Central memory CD4-positive, alpha-beta T cell (primary cell): ENCODE measurements around the gene FLVCR2.

Experiments
- DNase-seq: peaks from one replicate; pipeline ENCODE4 v3.0.0; 2022

The FLVCR2 gene

DNA sequence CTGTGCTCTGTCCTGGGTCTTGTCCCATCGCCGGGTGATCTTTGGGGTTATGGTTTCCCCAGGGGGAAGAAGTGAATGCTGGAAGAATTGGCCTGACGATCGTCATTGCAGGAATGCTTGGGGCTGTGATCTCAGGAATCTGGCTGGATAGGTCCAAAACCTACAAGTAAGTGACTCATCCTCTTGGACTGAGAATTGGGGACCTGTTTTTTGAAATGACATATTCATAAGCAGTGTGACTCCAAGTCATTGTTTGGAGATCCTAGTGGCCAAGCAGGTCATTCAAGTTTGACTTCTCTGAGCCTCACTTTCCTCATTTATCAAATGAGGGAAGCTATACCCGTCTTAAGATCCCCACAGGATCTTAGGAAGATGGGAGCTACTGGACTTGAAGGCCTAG is 56.4 kb downstream of the FLVCR2 start:
- DNase-seq: no peak

DNA sequence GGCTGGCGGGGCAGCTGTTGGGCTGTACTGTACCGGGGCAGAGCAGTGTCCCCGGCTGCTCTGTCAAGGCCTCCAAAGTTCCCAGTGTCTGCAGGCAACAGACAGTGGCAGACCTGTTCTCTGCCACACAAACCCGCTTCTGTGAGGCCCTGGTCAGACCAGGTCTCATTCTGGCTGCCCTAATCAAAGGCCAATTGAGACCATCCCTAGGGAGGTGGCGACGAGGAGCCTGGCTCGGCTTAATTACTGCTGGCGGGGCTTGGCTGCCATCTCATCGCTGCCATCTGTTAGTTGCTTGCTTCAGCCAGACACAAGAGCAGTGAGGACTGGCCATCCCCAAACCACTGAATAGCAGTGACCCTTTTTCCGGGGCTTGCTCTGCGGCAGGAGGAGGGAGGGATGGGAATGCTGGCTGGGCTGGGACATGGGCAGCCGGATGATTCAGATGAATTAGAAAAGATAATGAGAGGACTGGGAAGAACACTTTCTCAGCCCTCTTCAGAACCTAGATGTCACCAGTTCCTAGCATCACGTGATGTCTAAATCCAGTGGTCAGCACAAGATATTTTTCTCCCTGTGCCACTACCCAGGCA is 57.8 kb downstream of the FLVCR2 start:
- DNase-seq: no peak

DNA sequence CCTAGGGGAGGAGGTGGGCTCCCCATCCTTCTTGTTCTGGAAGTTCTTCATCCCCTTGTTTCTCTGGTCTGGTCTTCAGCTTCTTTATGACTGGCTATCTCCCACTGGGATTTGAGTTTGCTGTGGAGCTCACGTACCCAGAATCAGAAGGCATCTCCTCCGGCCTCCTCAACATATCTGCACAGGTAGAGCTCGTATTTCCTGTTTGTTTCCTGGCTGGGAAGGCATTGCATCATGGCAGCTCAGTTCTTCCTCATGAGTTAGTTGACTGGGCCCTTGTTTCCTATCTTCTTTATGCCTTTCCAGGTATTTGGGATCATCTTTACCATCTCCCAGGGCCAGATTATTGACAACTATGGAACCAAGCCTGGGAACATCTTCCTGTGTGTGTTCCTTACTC is 62.5 kb downstream of the FLVCR2 start:
- DNase-seq: no peak

DNA sequence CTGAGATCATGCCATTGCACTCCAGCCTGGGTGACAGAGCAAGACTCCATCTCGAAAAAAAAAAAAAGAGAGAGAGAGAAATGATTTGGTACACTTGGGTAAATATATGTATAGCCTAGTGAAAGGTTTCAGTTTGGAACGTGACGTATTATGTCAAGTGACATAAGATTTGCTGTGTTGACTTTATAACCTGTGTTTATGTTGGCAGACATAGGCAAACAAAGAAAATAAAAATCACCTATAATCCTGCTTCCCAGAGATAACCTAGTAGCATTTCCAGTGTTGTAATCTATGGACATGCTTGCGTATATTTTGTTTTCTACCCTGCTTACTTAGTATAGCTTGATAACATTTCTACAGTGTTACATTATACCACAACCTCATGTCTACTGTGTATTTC is 65.6 kb downstream of the FLVCR2 start:
- no peak for DNase-seq

DNA sequence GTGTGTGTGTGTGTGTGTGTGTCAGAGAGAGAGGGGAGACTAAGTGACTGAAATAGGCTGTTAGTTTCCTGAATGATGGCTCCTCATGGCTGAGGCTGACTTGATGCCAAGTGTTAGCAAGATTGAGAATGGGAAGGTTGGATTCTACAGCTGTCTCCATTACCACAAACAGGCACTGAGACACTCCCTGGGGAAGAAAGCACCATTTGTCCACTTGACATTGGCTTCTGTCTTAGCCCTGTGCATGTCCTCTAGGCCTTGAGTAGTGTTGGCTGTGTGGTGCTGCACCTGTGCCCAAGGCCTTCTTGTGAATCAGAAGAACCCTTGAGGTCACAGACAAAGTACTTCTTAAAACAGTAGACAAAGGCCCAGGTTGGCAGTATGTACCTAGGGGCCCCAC is 66.6 kb downstream of the FLVCR2 start:
- DNase-seq: no peak

DNA sequence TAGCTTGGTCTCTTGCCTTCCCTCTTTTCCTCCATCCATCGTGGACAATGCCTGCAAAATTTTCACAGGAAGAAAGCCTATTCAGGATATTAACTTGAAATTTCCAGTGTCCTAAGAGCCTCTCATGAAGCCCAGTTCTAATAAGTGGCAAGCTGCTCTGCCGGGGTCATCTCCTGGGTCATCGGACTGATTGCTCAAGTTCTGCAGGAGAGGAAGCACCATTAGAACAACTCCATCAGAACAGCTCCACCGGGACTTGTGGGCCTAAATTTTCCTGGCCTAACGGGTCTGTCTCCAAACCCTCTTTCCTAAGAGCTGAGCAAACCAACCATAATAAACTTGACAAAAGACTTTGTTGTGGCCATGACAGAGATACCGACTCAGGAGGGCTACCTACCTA is 68.3 kb downstream of the FLVCR2 start:
- DNase-seq: no peak

DNA sequence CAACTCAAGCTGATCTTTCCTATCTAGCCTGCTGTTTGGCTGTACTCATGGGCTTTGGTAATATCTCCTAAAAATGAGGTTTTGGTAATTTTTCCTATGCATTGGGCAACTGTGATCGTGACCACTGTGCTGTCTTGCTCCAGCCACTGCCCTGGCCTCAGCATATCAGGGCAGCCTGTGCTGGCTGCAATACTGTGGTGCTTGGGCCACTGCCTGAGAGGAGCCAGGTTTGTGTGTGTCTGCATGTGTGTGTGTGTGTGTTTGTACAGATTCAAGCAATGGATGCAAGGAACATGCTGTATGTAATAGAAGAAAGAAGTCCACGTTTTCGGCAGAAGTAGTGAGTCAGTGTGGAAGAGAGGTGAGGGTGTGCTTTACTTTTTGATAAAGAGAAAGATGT is 69.2 kb downstream of the FLVCR2 start:
- DNase-seq: no peak

GRCh38 chr14:75648066-75648838 is 69.8 kb downstream of the FLVCR2 start:
- no peak for DNase-seq

DNA sequence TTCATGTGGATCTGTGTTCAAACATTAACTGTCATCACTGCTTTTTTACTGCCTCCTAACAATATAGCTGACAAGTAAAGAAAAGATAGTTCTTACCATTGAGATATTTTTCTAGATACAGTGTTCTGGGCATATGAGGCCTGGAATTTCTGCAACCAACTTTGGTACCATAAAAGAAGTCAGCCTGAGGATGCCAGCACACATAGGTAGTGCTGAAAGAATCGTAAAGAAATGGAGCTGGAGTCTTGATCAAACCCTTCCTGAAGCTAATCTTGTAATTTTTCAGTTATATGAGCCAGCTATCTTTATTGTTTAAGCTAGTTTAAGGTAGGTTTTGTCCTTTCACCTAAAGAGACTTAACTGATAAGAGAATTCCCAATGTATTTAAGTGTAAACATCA is 70.9 kb downstream of the FLVCR2 start:
- DNase-seq: no peak

DNA sequence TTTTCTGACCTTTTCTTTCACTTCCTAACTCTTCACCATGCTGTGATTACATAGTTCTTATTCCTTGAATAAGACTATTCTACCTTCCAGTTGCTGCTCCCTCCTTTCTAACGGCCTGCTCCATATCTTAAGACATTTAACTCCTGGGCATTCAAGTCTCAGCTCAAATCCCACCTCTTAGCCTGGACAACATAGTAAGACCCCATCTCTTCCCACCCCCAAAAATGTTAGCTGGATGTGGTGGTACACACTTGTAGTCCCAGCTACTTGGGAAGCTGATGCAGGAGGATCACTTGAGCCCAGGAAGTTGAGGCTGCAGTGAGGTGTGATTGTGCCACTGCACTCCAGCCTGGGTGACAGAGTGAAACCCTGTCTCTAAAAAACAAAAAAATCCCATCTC is 71.4 kb downstream of the FLVCR2 start:
- no peak for DNase-seq

GRCh38 chr14:75650253-75651058 is 72.0 kb downstream of the FLVCR2 start:
- no peak for DNase-seq

DNA sequence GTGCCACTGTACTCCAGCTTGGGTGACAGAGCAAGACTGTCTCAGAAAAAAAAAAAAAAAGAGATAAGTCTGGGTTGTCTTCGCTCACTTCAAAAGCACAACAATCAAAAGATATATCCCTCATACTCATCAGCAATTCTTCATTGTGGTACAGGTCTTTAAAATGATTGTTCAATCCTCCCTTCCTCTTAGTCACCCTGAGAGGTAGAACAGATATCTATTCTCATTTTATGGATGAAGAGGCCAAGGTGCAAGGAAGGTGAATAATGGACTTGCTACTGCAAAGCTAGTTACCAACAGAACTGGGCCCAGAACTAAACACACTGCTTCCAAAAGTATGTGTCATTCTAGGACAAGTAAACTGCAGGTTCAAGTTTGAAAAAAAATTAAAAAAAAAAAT is 75.1 kb downstream of the FLVCR2 start:
- DNase-seq: no peak

DNA sequence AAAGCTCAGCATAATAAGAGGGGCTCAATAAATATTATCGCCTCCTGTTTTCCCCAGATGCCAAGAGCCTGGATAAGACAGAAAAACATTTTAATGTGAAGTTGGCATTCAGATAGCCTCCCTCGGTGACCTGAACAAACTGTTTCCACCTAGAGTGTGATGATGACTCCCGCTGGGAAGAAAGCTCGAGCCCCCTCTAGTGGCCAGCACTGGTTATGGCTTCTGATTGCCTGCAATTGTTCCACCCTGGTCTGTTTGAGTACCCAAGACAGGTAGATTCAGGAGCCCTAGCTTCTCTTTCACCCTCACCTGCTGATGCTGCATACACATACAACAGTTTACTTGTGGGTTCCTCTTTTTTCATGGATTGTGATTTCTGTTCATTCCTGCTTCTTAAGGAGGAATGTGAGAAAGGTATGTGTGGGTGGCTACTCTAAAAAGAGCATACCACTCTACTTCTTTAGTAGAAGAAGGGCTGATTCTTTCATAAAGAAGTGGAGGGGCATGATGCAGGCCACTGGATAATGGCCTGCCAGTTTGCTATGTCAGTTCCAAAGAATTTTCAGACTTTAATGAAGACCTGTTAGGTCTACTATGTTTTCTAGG is 75.8 kb downstream of the FLVCR2 start:
- peak; percentile 67 for DNase-seq

GRCh38 chr14:75655235-75655634 is 76.8 kb downstream of the FLVCR2 start:
- no peak for DNase-seq

- no peak for DNase-seq
Observed at GRCh38 chr14:75657331-75657730, 78.9 kb downstream of the FLVCR2 start.

GRCh38 chr14:75658957-75659356 is 80.5 kb downstream of the FLVCR2 start:
- no peak for DNase-seq

DNA sequence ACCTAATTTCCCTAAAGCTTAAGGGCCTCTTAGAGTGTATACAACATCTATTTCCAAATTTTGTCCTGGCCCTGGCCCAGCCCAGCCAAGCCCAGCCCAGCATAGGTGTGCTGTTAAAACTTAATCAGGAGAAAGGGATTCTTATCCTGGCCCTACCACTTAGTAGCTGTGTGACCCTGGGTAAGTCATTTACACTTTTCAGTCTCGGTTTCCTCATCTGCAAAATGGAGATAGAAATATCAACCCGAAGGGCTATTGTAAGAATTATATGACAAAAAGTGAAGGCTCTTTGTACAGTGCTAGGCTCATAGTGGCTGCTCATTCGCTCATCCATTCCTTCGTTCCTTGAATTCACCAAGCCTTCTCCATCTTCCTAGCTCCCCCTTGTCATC is 81.8 kb downstream of the FLVCR2 start:
- DNase-seq: no peak

DNA sequence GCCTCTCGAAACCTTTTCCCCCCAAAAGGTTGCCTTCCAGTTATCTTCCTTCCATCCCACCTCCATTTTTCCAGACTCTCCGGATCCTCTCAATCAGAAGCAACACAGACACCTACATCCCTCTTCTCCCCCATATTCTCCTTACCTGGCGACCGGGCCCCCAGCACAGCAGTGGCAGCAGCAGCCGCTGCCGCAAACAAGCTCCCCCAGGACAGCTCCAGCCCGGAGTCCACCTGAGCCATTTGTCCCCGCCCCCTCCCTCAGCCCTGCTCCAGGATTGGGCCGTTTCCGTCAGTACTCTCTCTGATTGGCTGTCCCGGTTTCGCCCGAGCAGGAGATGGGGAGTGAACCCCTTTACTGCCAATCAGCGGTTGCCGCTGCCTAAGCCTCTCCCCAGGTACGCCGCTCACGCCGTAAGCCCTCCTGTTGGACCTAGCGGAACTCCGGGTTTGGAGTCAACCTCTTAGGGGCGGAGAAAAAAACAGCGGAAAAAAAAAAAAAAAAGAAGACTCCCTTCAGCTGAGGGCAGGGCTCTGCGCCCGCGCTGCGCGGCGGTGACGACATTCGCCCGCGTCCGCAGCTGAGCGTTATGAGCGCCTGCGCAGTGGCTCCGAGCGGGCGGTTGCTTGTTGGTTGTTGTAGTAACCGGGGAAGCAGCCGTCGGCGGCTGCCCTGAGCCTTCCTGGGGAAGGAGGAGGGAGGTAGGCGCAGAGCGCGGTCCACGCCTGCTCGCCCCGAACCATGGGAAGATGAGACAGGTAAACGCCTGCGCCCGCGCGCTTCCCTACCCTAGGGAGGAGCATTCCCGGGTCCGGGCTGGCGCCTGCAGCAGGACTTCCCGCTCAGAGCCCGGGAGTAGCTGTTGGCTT is 82.4 kb downstream of the FLVCR2 start, which contains the start of the genes ERG28 and TTLL5:
Gene ERG28 (minus strand): TSS at position 247 of the 869 bp plus-strand sequence. CDS start 3,374 bp downstream, outside the sequence.
Gene TTLL5 (plus strand): TSS at position 617 of the 869 bp plus-strand sequence. CDS start 1,904 bp downstream, outside the sequence.
- DNase-seq: peak; percentile 97

DNA sequence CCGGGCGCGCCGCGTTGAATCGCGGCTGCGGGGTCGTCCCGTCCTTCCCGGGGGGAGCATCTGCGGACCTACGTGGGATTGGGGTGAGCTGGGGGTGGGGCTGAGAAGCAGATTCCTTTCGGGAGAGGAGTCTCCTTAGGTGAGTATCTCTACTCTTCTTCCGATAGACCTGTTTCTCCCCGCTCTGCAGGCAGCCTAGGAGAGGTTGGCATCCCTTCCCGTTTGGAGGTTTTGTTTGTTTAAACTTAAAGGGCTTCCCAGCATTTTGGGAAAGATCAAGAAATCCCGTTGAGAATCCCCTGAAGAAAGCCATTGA is 83.0 kb downstream of the FLVCR2 start:
- DNase-seq: no peak

DNA sequence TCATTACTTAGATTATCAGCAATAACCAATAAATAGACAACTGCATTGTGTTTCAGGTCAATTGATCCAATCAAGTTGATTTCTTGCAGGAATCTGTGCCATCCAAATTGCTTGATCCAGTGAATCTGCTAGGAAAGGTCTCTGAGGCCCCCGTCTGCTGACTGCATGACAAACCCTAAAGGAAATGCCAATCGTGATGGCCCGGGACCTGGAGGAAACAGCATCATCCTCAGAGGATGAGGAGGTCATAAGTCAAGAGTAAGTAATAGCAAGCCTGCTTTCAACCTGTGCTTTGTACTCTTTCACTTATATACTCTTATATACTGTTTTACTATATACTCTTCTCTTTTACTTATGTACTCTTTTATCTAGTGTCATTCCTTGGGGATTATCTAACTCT is 84.5 kb downstream of the FLVCR2 start:
- no peak for DNase-seq

- no peak for DNase-seq
Observed at GRCh38 chr14:75667099-75667765, 88.8 kb downstream of the FLVCR2 start.
